ENCODE measurements around the gene NTRK3.

Gene NTRK3

DNA sequence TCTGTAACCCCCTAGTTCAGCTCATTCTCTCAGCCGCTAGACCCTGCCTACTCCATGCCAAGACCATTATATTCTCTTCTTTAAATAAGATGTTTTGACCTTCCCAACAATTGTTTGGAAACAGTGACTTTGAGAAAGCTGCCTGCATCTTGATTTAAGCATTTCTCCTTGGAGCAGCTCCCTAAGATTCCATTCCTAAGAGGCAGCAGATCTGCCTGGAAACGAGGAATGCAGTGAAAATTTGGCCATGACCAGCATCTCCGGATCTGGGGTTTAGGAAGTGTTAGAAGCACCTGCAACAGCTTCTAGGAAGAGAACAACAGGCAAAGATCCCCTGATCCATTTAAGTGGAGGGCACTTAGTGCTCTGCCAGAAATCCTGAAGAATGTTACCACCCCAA lies 235.7 kb downstream of the NTRK3 start:
- no peak for DNase-seq

DNA sequence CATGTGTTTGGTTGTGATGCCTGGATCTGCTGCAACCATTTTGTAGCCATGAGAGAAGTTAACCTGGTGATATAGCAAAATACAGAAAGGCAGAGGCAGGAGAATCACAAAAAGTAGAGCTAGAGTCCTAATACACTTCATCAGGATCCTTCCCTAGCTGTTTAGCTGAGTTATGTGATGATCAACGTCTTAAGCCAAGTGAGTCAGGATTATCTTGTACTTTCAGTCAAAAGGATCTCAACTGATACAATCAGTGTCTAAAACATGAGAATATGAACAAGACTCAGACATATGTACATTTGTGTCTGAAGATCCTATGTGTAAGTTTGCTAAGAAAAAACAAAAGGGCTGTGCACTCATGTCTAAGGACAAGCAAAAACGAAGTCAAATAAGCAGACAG lies 236.9 kb downstream of the NTRK3 start:
- no peak for DNase-seq

DNA sequence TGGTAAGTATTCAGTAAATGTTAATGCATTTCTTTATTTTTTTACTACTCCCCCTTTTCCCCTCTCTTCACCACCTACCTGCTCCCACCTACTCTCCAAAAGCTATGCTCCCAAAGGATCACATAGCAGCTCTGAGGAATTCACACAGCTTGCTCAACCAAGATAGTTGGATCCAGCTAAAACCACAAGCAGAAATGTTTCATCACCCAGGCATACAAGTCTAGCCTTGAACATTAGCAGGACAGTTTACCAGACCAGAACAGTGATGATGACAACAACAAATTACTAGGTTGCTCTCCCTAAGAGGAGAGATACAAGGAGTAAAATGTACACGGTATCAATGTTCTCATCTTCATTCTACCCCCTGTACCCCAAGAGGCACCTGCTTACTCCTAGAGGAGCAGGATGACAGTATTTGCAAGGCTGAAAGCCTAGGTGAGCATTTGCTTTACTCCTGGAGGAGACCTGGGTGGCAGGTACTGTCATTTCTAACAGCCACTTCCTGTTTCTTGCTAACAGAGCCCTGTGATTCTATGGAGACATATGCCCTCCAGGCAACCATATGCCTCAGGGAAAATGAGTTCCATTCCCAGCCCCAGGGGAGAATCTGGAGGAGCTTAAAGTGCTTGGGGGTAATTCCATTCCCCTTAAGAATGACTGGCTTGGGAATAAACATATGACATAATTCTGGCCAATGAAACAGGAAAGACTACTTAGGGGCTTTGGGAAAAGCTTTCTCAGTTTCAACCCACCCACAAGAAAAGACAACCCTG lies 237.5 kb downstream of the NTRK3 start:
- no peak for DNase-seq

DNA sequence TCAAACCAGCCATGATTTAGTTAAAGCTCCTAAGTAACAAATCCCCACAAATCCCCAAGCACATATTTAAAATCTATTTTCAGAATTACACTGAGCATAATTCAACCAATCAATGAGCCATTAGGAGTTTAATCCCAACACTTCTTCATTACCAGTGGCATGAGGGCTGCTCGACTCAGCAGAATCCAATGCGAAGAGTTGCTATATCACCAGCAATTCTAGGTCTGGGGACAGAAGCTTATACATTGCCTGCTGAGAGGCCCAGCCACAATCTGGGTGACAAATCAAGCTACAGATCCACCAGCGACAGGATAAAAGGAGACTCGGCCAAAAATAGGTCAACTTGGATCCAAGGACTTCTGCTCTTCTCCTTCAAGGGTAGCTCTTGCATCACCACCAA lies 238.8 kb downstream of the NTRK3 start:
- DNase-seq = no peak

DNA sequence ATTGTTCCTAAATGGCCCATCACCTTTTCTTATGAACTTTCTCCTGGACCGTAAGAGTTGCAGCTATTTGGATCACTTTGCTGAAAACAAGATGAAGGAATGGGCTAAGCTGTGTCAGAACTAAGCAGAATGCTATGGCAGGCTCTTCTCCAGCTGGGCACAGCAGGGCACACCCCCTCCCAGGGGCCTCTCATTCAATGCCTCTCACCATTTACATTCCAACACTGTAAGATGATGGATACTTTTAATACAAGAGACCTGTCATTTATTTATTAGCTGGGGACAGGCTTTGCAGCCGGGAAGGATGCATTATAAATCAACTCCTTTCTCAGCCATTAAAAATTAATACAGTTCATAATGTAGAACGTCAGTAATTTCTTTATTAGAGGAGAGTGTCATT lies 240.1 kb downstream of the NTRK3 start:
- DNase-seq = no peak

DNA sequence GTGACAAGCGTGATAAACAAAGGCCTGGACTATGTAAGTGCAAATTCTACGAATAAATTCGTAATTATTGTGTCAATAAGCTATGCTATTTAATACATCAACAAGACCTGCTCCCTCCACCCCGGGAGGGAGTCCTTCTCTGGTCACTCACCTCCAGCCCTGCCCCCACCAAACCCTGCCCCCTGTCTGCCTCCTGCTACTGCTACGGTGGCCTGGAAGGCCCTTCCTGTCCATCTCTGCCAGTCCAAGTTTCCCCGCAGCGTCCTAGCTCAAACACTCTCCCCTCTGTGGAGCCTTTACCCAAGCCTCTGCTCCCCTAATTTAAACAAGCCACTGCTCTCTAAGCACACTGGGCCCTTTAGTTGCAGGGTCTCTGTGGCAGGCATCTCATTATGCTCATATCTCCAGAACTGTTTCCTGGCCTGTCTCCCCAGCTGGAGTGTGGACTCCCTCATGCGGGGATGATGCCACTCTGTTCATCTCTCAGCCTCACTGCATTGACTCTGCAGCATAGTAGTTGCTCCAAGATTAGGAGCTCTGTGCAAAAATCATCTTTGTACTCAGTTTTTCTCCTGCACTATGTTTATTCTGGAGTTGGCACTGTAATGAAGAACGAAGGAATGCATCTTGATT lies 241.2 kb downstream of the NTRK3 start:
- no peak for DNase-seq

DNA sequence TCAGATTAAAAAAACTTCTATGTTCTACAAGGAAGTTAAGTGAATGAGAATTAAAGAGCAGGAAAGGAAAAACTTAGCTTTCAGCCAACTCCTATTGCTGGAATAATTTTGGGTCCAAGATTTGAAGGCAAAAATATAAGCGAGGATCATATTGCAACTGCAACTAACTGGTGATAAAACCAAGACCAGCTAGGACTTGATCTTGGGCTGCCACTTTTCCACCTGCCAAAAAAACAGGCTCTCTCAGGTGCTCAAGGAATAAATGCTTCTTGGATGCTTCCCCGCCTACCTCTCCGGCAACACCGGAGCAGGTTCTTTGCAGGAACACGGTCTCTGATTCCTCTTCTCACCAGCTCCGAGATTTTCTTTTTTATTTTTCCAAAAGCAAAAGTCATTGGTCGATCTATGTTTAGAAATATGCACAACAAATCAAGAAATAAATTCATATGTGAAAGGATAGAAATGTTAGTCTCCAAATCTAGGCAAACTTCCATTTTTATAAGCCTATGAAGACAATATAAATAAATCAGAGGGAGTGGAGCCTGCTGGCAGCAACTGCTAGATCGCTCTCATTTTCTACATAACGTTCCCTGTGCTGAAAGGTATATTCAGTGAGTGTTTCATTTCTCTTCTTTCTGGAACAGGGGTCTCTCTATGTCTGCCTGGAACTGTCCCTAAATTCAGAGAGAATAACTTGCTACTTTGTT lies 241.9 kb downstream of the NTRK3 start:
- DNase-seq = no peak

DNA sequence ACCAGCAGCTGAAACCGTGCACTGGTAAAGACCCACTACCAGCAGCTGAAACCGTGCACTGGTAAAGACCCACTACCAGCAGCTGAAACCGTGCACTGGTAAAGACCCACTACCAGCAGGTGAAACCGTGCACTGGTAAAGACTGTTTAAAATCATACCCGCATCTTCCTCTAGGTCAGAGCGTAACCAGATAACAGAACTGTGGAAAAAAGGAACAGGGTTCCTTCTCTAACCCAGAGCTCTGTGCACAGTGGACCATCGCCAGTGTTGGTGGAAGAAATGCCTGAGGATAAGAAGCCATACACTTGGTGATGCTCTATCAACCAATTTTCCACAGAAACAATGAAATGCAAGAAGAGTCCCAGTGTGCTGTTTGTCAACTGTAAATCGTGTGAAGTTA lies 243.4 kb downstream of the NTRK3 start:
- DNase-seq = no peak

DNA sequence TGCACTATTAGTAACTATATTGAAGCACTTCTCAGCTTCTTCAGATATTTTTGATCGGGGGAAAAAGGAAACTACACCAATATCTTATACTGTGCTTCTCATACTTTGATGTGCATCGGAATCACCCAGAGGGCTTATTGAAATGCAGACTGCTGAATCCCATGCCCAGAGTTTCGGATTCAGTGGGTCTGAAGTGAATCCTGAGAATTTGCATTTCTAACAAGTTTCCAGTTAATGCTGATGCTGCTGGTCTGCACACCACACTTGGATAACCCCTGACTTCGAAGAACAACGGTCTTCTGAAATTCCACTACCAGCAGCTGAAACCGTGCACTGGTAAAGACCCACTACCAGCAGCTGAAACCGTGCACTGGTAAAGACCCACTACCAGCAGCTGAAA lies 243.9 kb downstream of the NTRK3 start:
- no peak for DNase-seq

DNA sequence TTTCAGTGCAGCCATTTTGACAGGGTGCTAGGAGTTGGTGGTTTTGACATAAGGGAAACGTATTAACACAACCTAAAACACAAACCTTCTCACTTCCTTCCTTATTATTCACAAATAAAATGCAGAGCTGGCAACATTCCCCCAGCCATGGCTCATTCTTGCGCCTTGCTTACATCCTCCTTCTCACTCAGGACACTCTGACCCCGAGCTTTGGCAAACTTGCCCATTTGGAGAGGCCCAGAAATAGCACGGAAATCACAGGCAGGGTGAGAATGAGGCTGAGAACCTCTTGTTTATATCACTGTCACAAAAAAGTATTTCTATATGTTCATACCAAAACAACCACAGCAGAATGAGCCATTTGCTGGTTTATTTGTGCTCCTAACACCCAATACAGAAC lies 244.3 kb downstream of the NTRK3 start:
- no peak for DNase-seq

DNA sequence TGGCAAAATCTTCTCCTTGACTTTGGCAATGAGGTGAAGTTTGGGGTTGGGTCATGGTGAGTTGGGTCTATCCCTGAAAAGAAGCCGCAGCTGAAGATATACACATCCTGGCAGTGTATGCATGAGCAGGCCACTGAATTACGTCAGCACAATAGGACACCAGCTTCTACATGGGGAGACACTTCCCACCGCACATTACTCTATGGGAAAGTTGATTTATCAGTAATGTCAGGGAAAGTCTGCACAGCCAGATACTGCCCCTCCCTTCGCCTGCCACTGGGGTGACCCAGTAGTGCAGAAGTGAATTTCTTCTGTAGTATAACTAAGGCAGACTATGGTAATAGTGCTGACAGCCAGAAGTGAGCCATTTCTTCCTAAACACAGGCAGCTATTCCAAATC lies 245.0 kb downstream of the NTRK3 start:
- no peak for DNase-seq

DNA sequence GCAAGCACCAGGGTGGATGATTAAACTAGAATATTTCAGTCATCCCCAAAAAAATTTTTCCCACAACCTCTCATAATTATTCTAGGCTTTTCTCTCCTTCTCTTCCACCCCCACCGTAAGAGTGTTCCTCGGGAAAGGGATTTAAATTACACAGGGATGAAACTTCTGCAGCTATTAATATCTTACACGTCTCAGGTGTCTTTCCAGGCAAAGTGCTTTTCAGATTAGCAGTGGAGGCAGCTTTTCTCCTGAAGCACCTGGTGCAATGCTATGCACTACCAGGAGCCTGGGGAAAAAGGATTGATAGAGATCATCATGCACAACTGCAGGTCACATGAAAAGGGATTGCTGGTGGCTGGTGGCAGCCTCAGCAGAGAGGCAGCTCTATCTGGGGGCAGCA lies 250.4 kb downstream of the NTRK3 start:
- DNase-seq = no peak

DNA sequence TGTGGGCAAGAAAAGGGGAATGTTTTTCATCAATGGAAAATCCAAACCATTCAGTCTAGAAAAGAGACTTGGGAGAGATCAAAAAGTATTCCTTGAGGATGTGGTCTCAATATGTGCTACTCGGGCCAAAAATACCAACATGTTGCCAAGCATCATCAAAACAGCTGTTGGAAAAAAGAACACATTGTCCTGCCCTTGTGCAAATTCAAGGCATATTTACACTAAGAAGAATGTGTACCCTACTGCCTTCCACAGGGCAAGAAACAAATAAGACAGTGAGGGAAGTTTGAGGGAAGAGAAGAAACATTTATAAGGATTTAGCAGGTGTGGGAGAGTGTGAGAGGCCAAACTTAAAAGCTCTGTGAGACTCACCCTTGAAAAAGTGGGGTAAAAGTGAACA lies 252.1 kb downstream of the NTRK3 start:
- no peak for DNase-seq

DNA sequence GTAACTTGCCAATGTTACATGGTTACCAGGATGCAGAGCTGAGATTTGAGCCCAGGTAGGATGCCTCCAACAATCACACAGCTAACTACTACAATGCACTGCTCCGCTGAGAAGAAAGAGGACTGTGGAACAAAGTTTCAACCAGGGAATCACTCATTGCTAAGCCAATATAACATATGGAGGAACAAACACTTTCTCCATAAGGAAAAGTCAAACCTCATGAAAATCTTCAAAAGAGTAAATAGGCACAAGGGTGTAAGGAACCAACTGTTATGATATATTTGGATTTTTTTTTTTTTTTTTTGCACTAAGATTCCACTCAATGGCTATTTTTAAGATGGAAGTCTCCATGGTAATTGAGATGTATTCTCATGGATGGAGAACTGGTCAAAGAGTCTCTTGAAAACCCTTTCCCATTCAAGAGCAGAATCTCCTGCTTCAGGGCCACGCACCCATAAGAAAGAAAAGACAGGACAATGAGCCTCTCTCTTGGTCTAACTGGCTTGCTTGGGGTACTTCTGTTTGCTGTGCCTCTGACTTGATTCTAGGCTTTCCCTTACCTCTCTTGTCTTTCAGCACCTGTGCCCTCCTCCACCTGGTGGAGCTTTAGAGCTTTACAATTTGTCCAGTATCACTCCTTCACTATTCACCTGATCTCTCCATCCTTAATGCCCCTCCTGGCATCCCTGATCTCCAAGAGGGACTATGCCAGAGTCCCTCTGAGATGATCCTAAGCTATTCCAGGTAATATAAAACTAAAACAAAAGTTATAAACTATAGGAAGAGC lies 252.8 kb downstream of the NTRK3 start:
- no peak for DNase-seq

DNA sequence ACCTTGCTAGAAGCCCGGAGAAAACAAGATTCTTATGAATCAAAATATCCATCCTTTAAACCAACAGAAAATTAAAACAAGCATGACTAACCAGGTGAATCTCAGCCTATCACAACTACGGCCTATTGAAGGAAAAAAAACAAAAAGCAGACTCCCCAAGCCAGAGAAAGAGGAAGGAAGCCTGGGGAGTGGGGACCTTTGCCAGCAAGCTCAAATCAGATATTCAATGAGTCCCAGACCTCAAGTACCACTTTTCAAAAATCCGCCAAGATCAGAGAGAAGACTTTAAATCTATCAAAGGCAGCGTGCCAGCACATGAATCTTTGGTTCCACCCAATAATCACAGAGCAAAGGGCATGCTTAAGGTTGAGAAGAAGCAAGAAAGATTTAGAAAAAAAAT lies 253.8 kb downstream of the NTRK3 start:
- no peak for DNase-seq

DNA sequence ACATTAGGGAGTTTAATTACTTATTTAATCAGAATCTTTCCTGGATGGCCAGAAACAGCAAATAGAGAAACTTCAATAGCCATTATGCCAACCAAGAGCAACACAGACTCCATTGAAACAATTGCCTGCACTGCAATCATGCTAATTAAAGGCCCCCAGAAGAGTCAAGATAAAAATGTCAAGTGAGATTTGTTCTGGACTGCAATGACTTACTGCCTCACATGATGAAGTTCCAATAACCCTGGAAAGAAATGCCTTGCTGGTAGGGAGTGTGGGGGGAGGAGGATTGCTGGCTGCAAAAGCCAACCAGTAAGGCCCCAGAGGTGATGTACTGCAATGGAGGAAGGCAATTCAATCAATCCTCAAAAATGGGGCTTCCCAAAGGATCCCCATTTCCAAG lies 257.9 kb downstream of the NTRK3 start:
- DNase-seq = no peak

DNA sequence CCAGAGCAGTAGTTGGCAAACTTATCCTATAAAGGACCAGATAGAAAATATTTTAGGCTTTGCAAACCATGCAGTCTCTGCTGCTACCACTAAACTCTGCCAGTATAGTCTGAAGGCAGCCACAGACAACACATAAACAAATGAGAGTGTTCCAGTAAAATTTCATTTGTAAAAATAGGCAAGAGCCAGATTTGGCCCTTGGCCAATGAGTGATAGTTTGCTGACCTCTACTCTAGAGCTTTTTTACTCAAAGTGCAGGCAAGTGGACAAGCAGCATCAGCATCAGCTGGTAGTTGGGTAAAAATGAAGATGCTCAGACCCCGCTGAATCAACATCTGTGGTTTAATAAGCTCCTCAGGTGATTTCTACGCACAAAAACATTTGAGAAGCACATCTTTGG lies 269.8 kb downstream of the NTRK3 start:
- no peak for DNase-seq

DNA sequence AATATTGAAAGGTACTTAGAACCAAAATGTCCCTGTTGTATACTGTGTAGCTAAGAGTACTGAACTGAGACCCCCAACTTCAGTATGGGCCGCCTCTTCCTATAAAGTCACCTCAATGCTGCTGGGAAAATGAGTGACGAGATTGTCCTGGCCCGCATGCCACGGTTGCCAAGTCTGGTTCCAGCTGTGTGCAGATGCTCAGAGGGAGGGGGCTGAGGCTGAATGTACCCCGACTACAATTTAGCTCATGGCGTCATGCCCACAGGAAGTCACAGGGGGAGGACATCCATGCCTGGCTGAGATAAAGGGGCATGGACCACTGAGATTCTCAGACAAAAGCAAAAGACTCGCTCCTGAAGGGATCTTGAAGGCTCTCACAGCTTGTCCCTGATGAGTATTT lies 271.1 kb downstream of the NTRK3 start:
- no peak for DNase-seq

DNA sequence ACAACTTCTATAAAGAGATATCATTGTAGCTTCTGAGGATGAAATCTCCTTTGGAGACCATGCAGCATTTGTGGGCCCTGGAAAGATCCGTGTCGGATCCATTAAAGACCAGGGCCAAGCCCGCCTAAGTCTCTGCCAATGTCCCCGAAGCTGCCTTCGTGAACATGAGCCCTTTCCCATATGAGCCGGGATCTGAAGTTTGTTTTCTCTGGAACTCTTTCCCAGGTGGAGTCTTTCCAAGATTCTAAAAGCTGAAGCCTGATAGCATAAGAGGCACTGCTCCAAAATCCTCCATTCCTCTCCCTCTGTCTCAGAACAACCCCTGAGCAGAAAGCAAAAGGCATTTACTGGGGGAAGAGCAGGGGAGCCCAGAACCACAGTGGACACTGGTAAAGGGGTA lies 274.6 kb downstream of the NTRK3 start:
- DNase-seq = no peak

DNA sequence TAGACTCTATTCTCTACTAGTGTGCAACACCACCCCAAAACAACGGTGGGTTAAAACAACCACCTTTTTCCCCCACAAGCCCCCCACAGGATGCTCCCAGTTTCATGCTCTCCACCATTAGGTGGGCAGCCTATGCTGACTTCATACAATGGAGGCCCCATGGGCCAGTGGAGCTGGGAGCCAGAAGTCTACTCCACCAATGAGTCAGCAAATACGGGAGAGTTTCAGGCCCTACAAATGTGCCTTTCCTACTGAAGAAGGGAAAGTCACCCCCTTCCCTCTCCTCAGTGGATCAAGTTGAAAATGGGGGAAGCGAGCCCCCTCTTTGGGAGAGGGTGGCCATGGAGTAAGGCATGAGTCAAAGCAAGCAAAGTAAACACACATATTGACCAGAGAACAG lies 278.6 kb downstream of the NTRK3 start:
- no peak for DNase-seq

DNA sequence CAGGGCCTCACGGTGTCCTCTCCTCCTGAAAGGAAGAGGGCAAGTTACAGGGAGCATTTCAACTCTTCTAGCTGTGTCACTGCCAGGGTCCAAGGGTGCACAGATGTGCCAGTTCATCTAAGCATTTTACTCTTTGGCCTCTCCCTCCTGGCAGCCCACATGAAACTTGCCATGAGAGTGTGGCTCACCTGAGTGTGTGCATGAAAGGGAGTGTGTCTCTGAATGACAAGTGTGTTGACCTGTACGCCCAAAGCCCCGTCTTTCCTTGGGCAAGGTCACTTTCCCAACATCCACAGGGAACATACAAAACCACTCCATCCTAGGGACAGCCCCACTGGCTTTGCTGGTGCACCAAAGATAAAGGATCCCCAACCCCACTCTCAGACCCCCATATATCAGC lies 280.0 kb downstream of the NTRK3 start:
- no peak for DNase-seq

DNA sequence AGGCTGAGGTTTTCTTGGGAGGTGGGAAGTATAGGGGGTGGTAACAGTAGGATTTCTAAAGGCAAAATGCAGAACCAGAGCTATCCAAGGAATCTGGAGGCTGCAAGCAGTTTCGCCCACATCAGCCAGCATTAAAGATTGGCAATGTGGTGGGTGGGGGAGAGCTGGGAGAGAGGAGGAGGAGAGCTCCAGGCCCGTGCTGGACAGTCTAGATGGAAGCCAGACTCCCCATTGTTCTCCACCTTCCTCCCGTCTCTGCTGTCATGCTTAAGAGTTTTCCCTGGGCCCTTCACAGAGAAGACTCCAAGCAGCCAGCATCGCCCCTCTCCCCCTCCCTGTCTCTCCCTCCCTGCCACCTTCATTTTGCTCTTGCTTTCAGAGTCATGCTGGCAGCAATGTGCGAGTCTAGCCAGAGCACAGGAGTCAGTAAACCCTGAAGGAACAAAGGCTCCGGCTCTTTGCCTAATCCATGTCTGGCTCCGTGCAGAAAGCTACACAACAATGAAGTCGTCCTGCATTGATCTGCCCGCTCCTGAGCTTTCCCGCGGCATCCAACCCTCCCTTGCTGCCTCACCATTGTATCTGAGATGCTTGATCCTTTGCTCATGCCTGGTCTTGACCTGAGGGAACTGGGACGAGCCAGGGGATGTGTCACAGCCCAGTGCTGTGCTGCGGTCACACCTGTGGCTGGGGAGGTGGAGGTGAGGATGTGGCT lies 282.9 kb downstream of the NTRK3 start:
- no peak for DNase-seq

DNA sequence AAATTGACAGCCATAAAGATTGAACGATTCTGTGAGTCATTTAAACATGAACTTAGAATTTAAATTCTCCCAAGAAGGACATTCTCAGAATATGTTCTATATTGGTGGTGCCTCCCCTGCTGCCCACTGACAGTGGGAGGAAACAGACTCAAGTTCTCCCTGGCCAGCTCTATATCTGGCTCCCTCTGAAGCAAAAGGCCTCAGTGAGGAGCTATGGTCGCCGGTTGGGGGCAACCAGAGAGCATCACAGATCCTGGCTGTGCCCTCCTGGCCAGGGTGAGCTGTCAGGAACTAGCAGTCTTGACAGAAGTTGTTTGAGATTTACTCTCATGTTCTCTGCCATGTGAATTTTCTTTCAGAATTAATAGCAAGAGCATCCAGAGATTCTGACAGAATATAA lies 285.5 kb downstream of the NTRK3 start:
- no peak for DNase-seq

Data from GOT3 (cell line).